CD4-positive, alpha-beta T cell treated with Interleukin-12 subunit alpha and Interleukin-12 subunit beta, for 1 hour (primary cell): ENCODE measurements around the gene GBA3.

Experiments used
- DNase-seq: peaks from one replicate; pipeline ENCODE4 v3.0.0-alpha.2; 2020

Gene GBA3

DNA sequence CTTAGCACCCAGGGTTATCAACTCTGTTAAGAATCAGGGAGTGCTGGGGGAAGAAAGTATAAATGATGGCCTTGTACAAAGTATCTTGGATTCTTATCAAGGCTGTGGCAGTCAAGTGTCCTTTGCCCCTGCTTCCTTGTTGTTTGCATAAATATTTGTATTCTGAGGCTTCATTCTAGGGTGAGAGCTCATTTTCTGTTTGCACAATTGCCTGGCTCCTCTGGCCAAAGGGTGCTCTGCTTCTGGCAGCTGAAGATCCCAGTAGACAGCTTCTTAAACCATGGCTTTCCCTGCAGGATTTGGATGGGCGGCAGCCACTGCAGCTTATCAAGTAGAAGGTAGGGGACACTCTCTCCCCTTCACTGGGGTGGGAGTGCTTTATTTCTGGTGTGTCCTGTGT is at the start of gene GBA3:
Gene GBA3 (plus strand): TSS at position 202 of the 400 bp plus-strand sequence.
- DNase-seq = no peak

DNA sequence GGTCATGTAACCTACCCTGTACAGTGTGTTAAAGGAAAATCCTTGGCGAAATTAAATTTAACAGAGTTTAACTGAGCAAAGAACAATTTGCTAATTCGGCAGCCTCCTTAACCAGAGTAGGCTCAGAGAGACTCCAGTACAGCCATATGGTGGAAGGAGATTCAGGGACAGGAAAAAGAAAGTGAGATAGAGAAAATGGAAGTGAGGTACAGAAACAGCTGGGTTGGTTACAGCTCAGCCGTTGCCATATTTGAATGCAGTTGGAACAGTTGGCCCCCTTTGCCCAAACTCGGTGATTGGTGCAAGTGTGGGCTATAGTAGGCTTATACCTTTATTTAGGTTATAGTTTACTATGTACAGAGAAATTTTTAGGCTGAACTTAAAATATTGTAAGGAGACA is 48.8 kb upstream of the GBA3 start:
- DNase-seq = no peak

DNA sequence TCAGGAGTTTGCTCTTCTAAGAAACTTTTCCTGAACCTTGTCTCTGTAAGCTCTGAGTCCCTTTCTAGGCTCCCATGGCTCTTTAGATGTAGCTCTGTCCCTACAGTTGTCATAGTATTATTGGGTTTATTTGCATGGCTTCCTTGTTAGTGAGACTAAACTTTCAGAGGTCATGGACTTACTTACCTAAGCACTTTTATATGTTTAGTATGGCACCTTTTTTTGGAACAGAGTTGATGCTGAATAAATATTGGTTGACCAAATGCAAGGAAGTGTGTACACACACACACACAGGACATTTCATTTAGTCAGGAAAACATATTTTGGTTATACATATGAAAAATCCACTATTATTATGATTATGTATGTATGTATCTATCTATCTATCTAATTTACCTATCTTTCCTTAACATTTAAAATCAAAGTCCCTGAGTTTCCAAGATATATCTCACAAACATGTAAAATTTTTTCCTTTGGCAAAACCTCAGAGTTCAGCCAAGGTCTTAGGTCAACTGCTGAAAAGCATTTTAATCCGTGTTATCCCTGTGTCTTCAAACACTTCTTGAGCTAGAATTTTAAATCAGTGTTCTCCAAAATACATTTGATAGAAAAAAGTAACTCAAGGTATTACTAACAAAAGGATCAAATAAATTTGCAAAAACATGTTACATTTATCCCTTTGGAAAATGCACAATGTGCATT is 47.1 kb upstream of the GBA3 start:
- DNase-seq = no peak

DNA sequence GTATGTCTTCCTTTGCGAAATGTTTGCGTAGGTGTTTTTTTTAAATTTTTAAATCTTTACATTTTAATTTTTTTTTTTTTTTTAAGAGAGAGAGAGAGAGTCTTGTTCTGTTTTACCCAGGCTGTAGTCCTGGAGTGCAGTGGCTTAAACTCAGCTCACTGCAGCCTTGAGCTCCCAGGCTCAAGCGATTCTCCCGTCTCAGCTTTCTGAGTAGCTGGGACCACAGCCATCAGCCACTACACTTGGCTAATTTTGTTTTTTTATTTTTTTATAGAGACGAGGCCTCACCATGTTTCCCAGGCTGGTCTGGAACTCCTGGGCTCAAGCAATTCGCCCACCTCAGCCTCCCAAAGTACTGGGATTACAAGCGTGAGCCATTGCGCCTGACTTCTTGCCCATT is 43.7 kb upstream of the GBA3 start:
- DNase-seq = no peak

DNA sequence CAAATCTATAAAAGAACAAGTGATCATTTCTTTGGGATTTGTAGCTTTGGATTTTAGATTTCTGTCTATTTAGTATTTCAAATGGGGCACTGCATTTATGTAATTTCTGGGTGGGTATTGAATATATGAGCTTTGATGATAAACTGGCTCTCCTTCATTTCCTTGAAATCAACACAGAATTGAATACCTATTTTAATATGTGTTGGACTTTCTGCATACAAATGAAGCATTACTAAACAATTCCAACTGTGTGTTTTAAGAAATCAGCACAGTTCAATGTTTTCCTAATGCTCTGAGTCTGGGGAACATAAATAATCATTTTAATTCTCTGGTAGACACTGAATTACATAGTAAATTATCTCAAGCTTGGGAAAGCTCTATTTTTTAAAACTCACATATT is 42.0 kb upstream of the GBA3 start:
- DNase-seq = no peak

DNA sequence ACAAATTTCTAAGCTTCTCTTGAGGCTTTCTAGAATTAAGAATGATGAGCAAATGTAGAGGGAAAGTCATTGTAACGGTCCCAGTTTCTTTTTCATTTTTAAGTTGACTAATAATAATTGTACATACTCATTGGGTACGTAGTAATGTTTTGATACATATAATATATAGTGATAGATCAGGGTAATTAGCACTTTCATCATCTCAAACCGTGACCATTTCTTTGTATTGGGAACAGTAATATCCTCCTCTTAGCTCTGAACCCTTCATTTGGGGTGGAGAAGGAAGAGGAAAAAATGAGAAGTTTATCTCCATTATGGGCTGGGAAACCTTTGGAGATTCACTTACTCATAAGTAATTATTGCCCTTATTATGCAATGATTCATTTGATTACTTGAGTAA is 39.0 kb upstream of the GBA3 start:
- no peak for DNase-seq

DNA sequence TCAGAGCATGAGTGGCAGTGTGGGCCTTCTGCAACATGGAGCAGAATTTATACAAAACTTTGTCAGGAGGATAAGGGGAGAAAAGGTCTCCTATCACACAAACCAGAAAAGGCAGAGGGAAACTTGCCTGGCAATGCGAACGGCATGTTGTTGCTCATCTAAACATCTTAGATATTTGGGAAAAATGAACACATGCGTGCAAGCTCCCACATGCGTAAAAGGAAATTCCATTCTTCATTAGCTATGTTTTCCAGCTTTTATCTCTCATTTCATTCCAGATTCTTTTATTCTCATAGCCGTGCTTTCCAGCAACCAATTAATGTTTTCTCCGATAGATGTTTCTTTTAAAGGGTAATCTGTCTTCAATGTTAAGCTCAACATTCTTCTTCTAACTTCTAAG is 31.3 kb upstream of the GBA3 start:
- no peak for DNase-seq

DNA sequence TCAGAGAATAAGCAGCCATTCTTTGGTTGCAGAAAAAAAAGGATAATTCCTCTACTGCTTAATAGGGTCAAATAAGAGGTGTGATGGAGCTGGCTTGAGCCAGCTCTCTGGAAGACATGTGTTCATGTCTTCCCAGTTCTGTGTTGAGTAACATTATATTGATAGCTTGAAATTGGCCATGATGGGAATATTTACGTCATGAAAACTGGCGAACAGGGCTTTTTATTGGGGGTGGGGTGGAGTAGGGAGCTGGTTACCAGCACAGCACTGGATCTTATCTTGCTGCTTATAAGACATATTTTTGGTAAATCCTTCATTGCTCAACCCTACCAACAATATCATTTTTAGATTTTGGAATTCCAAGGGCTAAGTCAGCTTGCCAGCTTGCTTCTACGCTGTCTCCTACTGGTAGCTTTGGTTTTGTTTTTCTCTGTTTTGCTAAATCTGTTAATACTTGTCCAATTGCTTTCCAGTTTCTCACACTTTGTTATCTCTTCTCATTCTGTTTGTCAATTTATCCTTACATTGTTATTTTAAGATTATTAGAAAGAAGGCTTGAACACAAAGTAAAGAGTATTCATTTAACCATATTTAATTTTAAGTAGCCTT is 25.3 kb upstream of the GBA3 start:
- DNase-seq = no peak

DNA sequence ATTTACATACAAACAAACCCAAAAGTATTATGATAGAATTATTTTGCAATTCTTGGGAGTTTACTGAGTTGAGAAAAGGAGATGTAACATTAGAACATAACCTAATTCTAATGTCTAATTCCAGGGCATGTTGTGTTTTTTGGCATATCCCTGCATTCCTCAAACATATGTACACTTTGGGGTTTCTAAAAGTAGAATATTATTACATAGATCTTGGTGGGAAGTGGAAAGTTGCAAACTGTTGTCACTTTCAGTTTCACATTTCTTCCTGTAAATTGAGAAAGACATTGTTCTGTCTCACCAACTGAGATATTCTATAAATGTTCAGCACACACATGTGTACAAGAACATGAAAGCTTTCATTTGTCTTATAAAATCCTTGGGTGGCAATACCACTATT is 24.4 kb upstream of the GBA3 start:
- DNase-seq = no peak

DNA sequence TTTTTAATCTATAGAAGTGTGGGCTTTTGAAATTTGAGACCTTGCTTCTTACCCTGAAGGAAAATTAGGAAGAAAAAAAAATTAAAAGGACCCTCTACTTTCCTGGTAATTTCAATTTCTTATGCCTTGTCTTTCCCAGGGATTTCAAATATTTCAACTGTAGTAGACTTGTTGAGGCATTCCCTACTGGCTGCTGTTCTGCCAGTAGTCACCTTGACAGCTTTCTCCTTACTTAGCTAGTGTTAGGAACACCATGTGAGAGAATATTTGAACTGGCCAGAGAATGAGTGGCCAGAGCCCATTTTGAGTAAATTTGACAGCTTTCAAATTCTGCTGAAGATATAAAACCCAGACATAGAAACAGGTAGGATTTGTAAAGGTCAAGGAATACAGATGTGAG is 24.0 kb upstream of the GBA3 start:
- no peak for DNase-seq

DNA sequence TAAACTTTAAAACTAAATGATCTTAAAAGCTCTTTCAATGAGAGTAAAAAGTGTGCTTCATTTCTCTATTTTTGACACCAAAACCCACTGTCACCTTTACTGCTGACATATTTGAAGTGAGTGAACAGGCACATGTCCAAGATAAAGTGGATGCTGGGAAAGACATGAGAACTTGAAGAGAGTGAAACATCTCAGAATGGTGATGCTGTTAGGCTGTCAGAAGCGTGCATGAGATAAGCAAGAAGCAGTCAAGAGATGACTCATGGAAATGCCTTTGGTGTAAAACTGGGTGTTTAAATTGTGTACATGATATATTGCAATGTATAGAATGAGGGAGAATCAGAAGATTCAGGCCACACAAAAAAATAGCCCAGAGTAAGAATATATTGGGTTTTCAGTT is 21.8 kb upstream of the GBA3 start:
- no peak for DNase-seq

DNA sequence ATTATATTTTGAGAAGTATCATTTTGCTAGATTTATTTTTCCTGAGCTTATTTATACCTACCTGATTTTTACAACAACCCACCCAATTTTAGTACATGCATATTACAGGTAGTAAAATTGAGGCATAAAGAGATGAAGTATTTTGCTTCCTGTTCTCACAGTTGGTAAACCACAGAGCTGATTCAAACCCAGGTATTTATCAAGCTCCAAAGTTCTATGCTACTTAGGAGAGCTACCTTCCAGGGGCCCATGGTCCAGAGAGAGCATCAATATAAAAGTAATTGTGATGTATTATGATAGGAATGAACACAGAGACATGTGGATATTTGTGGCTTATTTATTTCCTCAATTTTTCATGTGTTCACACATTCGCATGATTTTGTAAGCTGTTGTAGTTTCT is 20.2 kb upstream of the GBA3 start:
- no peak for DNase-seq

DNA sequence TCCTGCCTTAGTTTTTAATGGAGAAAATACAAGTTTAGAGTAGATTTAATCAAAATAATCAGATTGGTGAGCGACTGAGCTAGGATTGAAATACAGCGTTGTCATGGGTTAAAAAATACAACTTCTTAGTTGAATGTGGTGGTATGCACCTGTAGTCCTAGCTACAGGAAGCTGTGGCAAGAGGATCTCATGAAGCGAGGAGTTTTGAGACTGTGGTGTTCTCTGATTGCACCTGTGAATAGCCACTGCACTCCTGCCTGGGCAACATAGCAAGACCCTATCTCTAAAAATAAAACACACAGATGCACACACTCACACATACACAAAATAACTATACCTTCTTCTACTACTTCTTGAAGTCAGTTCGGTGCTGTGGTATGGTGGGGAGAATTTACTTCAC is 19.8 kb upstream of the GBA3 start:
- no peak for DNase-seq

DNA sequence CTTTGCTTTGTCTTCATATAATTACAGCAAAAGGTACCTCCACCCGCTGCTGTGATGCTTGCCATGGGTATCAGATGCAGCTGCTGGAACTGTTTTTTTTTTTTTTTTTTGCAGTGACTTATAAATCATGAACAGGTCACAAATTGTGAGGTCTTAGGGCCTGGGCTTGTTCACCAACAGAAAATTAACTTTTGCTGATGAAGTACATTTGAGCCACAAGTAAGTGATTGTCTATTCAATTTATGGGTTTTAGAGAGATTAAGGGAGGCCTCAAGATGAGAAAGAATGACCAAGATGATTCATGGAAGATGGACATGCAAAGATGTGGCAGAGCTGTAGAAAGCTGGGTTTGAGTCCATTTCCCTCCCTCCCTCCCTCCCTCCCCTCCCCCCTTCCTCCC is 18.0 kb upstream of the GBA3 start:
- DNase-seq = no peak

DNA sequence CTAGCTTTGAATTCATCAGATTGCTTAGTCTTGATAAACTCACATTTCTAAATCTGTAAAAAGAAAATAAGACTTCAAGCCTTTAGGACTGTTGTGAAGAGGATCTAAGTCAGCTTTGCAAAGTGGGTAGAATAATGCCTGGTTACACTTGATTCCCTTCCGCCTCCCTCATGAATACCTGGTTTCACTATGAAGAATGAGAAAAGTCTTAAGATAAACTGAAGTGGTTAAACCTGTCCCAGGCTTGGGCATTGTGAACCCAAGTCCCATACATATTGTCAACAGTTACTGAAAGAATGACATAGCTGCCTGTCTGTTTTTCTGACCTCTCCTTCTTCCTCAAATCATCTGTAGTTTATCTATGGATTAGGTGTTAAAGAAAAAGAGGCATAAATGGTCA is 16.7 kb upstream of the GBA3 start:
- DNase-seq = no peak

DNA sequence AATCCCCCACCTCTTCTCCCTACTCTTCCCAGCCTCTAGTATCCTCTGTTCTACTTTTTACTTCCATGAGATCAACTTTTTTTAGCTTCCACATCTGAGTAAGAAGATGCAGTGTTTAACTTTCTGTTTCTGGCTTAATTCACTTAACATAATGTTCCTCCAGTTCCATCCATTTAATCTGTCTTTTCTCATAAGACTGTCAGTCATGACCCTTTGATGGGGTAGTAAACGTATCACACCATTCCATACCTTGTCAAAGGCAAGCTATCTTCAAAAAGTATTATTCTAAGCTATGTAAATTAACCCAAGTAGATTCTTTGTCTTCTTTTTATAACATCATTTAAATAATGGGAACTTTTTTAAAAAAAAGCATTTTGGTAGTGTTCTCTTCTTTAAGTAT is 15.0 kb upstream of the GBA3 start:
- no peak for DNase-seq

DNA sequence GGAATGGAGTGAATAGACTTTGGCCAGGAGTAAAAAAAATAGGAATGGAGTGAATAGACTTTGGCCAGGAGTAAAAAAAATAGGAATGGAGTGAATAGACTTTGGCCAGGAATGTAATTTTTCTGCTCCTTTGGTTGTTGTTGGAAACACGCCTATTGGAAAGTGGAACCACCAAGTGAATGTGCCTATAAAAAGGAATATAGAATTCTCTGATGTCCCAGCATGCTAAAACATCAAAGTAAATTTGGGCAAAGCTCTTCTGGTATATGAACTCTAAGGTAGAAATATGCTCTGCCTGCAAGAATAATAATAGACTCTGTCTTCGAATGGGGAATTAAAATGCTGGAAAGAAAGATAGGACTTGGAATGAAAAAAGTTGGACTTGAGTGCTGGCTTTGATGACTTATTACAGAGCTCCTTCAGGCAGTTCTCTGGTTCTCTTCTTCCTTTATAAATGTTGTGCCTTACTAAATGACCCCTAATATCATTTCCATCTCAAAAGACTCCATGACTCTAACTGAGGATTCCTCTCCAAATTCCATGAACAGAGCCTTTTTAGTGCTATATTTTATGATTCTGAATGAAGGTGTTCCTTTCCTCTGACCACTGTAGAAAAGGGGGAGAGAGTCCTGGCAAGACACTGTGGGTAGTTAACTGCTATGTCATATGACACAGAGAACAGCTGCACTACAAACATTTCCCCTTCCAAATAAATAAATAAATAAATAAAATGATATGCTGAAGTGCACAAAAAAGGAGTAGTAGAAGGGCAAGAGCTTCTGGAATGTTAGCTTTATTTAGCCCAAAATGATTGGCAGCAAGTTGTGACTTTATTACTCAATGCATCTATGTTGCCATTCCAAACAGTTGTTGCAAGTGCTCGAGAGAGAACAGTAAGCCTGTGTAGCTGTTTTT is 13.5 kb upstream of the GBA3 start:
- DNase-seq = no peak

DNA sequence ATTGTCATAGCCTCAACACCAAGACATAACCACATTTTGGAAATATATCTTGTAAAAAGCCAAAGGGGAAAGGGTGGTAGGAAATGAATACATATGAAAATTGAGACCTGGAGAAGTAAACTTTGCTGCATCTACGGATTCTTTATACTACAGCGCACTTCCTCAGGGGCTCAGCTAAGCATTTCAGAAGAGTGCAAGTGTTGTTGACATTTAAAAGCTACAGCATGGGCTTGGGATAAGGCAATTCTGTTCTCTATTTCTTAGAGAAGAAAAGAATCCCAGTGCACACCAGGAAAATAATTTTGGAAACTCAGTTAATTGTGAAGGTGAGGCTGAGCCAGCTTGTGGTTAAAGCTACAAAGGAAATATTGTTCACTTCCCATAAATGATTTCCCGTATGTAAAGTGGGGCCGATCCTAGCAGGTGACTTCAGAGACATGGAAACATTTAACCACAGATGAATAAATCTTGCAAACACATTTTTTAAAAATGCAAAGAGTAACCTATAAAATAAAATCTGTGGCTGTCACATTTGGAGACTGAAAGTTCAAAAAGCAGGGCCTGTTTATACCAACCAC is 12.6 kb upstream of the GBA3 start:
- no peak for DNase-seq

DNA sequence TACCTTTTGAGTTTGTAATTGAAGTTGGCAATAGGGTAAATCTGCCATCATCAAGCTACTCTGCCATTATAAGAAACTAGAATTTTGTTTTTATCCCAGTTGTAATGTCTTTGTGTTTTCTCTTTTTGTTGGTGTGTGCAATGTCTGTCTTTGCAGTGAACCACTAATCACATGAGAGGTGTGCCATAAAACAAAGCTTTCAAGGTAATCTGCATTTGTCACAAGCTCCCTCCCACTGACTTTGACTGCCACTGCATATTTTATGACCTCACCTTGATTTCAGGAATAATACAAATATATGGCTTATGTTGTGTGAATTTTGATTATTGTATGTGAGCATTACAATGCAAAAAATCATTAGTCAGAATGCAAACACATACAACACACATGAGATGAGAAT is 9.0 kb upstream of the GBA3 start:
- DNase-seq = no peak

DNA sequence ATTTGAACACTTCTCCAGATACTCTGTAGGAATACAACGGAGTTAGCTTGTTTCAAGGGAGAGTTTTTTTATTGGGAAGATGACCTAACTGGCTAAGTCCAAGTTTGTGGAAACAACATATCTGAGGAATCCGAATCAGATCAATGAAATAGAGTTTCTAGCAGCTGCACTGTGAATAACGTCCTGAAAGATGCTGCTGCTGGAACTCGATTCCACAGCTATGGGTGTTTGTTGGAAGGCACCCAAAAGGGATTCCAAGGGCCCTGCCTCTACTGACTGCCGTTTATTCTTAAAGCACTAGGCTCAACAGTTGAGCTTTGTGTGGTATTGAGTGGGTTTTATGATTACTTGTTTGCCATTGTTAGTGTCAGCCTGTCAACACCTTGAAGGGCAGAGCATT is 6.6 kb upstream of the GBA3 start:
- no peak for DNase-seq

DNA sequence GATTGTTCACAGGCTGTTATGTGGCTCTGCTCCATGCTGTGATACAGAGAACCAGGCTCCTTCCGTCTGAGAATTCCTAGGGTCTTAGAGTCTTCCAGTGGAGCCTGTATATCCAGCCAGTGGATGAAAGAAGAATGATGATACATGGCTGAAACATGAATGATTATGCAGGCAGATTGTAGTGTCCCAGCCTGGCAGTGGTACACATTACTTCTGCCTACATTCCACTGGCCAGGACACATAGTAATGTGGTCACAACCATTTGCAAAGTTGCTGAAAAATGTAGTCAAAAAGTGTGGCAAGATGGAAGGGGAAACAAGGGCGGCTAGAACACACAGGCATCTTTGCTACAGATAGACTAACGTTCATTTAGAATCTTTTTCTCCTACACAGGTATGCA is 4.5 kb upstream of the GBA3 start:
- DNase-seq = no peak

DNA sequence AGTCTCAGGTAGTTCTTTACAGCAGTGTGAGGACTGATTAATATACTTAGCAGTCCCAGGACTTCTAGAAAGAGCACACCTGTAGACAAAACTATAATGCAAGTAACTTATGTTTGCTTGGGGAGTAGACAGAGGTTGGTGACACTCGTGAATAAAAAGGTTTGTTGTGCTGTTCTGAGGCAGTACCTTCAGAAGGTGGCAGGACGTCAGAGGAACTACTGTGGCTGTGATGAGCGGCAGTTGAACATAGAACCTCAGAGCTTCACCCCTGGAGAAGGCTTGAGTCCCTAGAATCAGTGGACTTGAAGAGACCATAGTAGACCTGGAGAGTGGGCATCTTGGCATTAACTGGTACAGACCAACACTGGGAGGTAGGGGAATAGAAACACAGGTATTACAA is 3.3 kb upstream of the GBA3 start:
- no peak for DNase-seq

DNA sequence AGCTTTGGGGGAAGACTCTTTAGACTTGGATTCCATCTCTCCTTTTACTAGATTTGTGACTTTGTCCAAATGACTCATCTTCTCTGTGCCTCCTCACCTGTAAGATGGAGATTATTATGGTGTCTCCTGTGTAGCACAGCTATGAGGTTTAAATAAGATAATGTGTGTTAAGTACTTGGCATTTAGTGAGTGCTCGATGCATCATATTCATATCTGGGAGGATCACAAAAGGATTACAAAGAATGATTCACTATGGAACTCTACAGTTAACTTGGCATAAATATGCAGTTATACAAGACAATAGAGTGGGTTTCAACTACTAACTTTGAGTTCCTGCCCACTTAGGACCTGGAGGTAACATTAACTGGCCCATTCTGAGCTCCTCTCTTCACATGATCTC is 2.3 kb downstream of the GBA3 start:
- no peak for DNase-seq

DNA sequence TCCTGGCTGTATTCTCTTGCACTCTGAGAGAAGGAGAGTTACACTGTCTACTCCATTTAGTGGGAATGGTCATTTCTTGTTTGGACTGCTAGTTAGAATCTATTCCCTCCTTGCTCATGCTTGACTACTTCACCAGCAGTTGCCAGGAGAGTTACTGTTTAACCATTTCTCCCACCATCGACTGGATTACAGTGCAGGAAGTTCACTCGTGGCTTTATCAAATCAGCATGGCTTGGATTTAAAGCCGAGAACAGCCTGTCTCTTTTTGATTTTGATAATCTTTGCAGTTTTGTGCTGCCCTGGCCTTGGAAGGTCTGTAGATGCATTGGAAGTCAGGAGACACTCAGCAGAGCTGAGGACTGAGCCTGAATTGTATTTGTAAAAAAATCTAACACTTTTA is 3.2 kb downstream of the GBA3 start:
- no peak for DNase-seq
